A549 (cell line): ENCODE results near the gene SLC6A20. TPM values are rescaled to one million over a fixed set of nuclear protein-coding genes. Genes with fewer than 3 reads are reported as not detected.

Source experiments
- ATAC-seq, 2 experiments: fragments of 200-7000 bp in 1 of 2; fragments of >200 bp in 1 of 2; cut with Nextera tagmentation in 1 of 2; cut with Tn5 transposase in 1 of 2; 3 replicates each; pipeline versions ENCODE4 v1.8.0 to v1.9.1; 2018 to 2020; ENCODE audit warnings: mild to moderate bottlenecking in 1 of 2, moderate library complexity in 1 of 2
- CTCF ChIA-PET: fragments of 300-600 bp; sonication (Branson Sonifier 250); formaldehyde crosslinking; extraction: SDS; loops from one replicate; lab custom pipeline; 2021; ENCODE audit warnings: antibody characterized with exemption, inconsistent platforms; lab: Yijun Ruan, JAX
- POLR2A ChIA-PET: fragments of 350-600 bp; formaldehyde crosslinking; extraction: SDS; loops from one replicate; lab custom pipeline; 2021; ENCODE audit warnings: antibody characterized with exemption, inconsistent platforms; lab: Yijun Ruan, JAX
- DNase-seq, 2 experiments: peaks; one replicate each; pipeline versions ENCODE4 v3.0.0 to v3.0.0-alpha.2; 2011 to 2016; ENCODE audit warnings: low read depth in 1 of 2, low spot score in 1 of 2
- FAIRE-seq: peaks from 2 replicates; lab custom pipeline; 2011; peaks lifted over from hg19 to GRCh38; lab: Jason Lieb, UNC
- H3K27ac ChIP-seq, 2 experiments: fragments of >200 bp; sonication (Bioruptor Twin); formaldehyde crosslinking; 3 replicates each; pipeline ENCODE4 v1.5.1; 2016 to 2017
- H3K4me1 ChIP-seq: fragments of >200 bp; sonication (Bioruptor Twin); formaldehyde crosslinking; 3 replicates; pipeline ENCODE4 v1.6.1; 2016
- H3K4me2 ChIP-seq: fragments of >200 bp; sonication (Bioruptor Twin); formaldehyde crosslinking; 3 replicates; pipeline ENCODE4 v1.6.1; 2016
- H3K4me3 ChIP-seq: fragments of >200 bp; sonication (Bioruptor Twin); formaldehyde crosslinking; 3 replicates; pipeline ENCODE4 v1.5.1; 2016
- H3K9me3 ChIP-seq: fragments of >200 bp; sonication (Bioruptor Twin); formaldehyde crosslinking; 3 replicates; pipeline ENCODE4 v1.6.1; 2016
- BCL3 ChIP-seq: fragments of >200 bp; sonication (Bioruptor Twin); formaldehyde crosslinking; IDR thresholded peaks from 3 replicates; pipeline ENCODE4 v1.6.1; 2016
- BHLHE40 ChIP-seq: IDR thresholded peaks from 2 replicates; pipeline ENCODE4 v1.6.1; 2012; ENCODE audit warnings: low read depth, low read length, inconsistent platforms
- CHD2 ChIP-seq: fragments of 150-350 bp; IDR thresholded peaks from 2 replicates; pipeline ENCODE4 v1.6.1; 2014; ENCODE audit warnings: low read length; ENCODE audit not compliant: partially characterized antibody
- EHF ChIP-seq: fragments of 250-450 bp; sonication (Bioruptor Pico); IDR thresholded peaks from 2 replicates; pipeline ENCODE4 v1.5.0; 2020; ENCODE audit warnings: mild to moderate bottlenecking
- EHMT2 ChIP-seq: fragments of 200-600 bp; sonication (generic); IDR thresholded peaks from 2 replicates; pipeline ENCODE4 v1.6.1; 2016; ENCODE audit warnings: antibody characterized with exemption, low read depth, mild to moderate bottlenecking, moderate library complexity
- FOXS1 ChIP-seq: fragments of 250-450 bp; sonication (Bioruptor Pico); IDR thresholded peaks from 2 replicates; pipeline ENCODE4 v1.5.0; 2020; ENCODE audit warnings: mild to moderate bottlenecking, moderate library complexity
- GATA3 ChIP-seq: IDR thresholded peaks from 2 replicates; pipeline ENCODE4 v1.6.1; 2012; ENCODE audit warnings: borderline replicate concordance
- HMGXB4 ChIP-seq: fragments of 250-450 bp; sonication (Bioruptor Pico); IDR thresholded peaks from 2 replicates; pipeline ENCODE4 v1.5.0; 2021; ENCODE audit warnings: mild to moderate bottlenecking, moderate library complexity, borderline replicate concordance
- JUN ChIP-seq, 2 experiments: fragments of >200 bp; sonication (Bioruptor Twin); formaldehyde crosslinking; IDR thresholded peaks; 2 replicates in 1 of 2; 3 replicates in 1 of 2; pipeline ENCODE4 v1.6.1; 2016 to 2017
- JUNB ChIP-seq: fragments of >200 bp; sonication (Bioruptor Twin); formaldehyde crosslinking; IDR thresholded peaks from 2 replicates; pipeline ENCODE4 v1.6.1; 2016
- MAFK ChIP-seq: fragments of 450-650 bp; IDR thresholded peaks from 2 replicates; pipeline ENCODE4 v1.6.1; 2014; ENCODE audit not compliant: partially characterized antibody
- MAX ChIP-seq: IDR thresholded peaks from 2 replicates; pipeline ENCODE4 v1.6.1; 2012
- PBX3 ChIP-seq: IDR thresholded peaks from 2 replicates; pipeline ENCODE4 v1.6.1; 2012
- POLR2A ChIP-seq: IDR thresholded peaks from 2 replicates; pipeline ENCODE4 v1.6.1; 2012; ENCODE audit warnings: mild to moderate bottlenecking, low read length
- RAD21 ChIP-seq, 2 experiments: fragments of >200 bp in 1 of 2; sonication (Bioruptor Twin) in 1 of 2; formaldehyde crosslinking in 1 of 2; IDR thresholded peaks in 1 of 2; conservative IDR thresholded peaks in 1 of 2; 2 replicates in 1 of 2; 3 replicates in 1 of 2; pipeline ENCODE4 v1.6.1; 2012 to 2018; ENCODE audit warnings: inconsistent platforms in 1 of 2
- RCOR1 ChIP-seq: fragments of 150-350 bp; IDR thresholded peaks from 2 replicates; pipeline ENCODE4 v1.6.1; 2014; ENCODE audit warnings: antibody characterized with exemption, low read length, low read depth
- REST ChIP-seq: fragments of 200-600 bp; sonication (generic); IDR thresholded peaks from 2 replicates; pipeline ENCODE4 v1.6.1; 2016; ENCODE audit warnings: antibody characterized with exemption, mild to moderate bottlenecking, moderate library complexity
- SREBF2 ChIP-seq: fragments of 450-650 bp; IDR thresholded peaks from 2 replicates; pipeline ENCODE4 v1.6.1; 2014; ENCODE audit warnings: mild to moderate bottlenecking, moderate library complexity
- USF2 ChIP-seq: fragments of 450-650 bp; IDR thresholded peaks from 2 replicates; pipeline ENCODE4 v1.6.1; 2014; ENCODE audit warnings: antibody characterized with exemption
- ZFP36 ChIP-seq: fragments of 450-650 bp; IDR thresholded peaks from 2 replicates; pipeline ENCODE4 v1.6.1; 2014; ENCODE audit warnings: borderline replicate concordance; ENCODE audit not compliant: partially characterized antibody
- WGBS: methylation state at CpG from one replicate; pipeline ENCODE4 v1.1.6; 2017; ENCODE audit errors: missing lambda C conversion rate; 5-methylcytosine and 5-hydroxymethylcytosine counted together
- polyA plus RNA-seq, 4 experiments: library from polyadenylated mRNA; depleted of rRNA in 3 of 4; stranded (reverse); fragments of >200 nt; fragmentation: RNase III in 1 of 4; extraction: RNeasy Plus Mini Kit Qiagen cat#74134 plus additional on column Dnase treatment in 1 of 4; gene quantifications; 2 replicates in 3 of 4; 3 replicates in 1 of 4; pipeline ENCODE4 v1.2.3, GENCODE V29; 2011 to 2017

The SLC6A20 gene
- polyA plus RNA-seq, 2 of the 4 experiments (the other 2 are of a cell fraction): not detected

- TF ChIP-seq USF2: no peak
- TF ChIP-seq JUN (IDR thresholded peaks at IDR 0.05): no peak
- no peak for TF ChIP-seq GATA3
- no peak for TF ChIP-seq PBX3
- no peak for TF ChIP-seq POLR2A
- TF ChIP-seq, all 56 proteins: peak for 0
Observed at GRCh38 chr3:45771831-45772230, 24.5 kb downstream of the SLC6A20 start (continued).

GRCh38 chr3:45771166-45771775, 25.1 kb downstream of the SLC6A20 start:
- ATAC-seq (no peak), DNase-seq (no peak), FAIRE-seq (no peak)
- H3K9me3 ChIP-seq: peaks cover 7% of the 10 kb centered on the region; the same call in 2 of the 3 replicates
- POLR2A ChIA-PET: no interaction called here
- no peak overlapping the region for H3K4me3 ChIP-seq
- 60% methylated on average over 9 of the region's 9 CpGs for WGBS
- CTCF ChIA-PET: interaction anchor here (1.2 kb wide), 1 partner anchor 11 kb away, joined by 3 read pairs; no protein-coding TSS in a partner anchor
- no peaks in the 10 kb centered on the region for H3K4me1 ChIP-seq
- no peak for TF ChIP-seq SREBF2
- TF ChIP-seq RCOR1: no peak
- TF ChIP-seq MAFK: no peak
- no peak overlapping the region for H3K27ac ChIP-seq
- H3K4me2 ChIP-seq: no peak overlapping the region

- no peak for FAIRE-seq
- no peak for DNase-seq
- ChIA-PET CTCF (interaction anchor here (0.9 kb wide), 1 partner anchor 11 kb away, joined by 3 read pairs; no protein-coding TSS in a partner anchor), POLR2A (no interaction called here)
- Histone ChIP-seq H3K4me1 (no peaks in the 10 kb centered on the region), H3K4me2 (no peak overlapping the region), H3K4me3 (no peak overlapping the region), H3K27ac (no peak overlapping the region), H3K9me3 (peaks cover 7% of the 10 kb centered on the region; the same call in 2 of the 3 replicates)
- TF ChIP-seq FOXS1 (no peak), EHMT2 (no peak), JUNB (no peak), EHF (CRISPR knock-in tag) (no peak), RAD21 (conservative IDR thresholded peaks at IDR 0.05 in 1 of 2, IDR thresholded peaks at IDR 0.05 in 1 of 2) (no peak), BCL3 (no peak), HMGXB4 (no peak)
- 89% methylated on average over 6 of the region's 8 CpGs for WGBS
- no peak for ATAC-seq
Observed at GRCh38 chr3:45765958-45766357, 30.4 kb downstream of the SLC6A20 start.

GRCh38 chr3:45765266-45765851, 31.0 kb downstream of the SLC6A20 start:
- WGBS: 58% methylated on average over 2 of the region's 9 CpGs
- Histone ChIP-seq H3K4me3 (no peak overlapping the region), H3K4me2 (no peak overlapping the region), H3K9me3 (peaks cover 7% of the 10 kb centered on the region; the same call in 2 of the 3 replicates), H3K27ac (no peak overlapping the region), H3K4me1 (no peaks in the 10 kb centered on the region)
- no peak for ATAC-seq
- DNase-seq: no peak
- FAIRE-seq: no peak
- ChIA-PET CTCF (interaction anchor here (0.9 kb wide), 1 partner anchor 12 kb away, joined by 3 read pairs; no protein-coding TSS in a partner anchor), POLR2A (no interaction called here)
- TF ChIP-seq JUN (IDR thresholded peaks at IDR 0.05) (no peak), MAX (no peak), CHD2 (no peak), BHLHE40 (no peak), REST (no peak), POLR2A (no peak), ZFP36 (no peak)
